ENCODE measurements around the gene SLC2A14. TPM values are rescaled to one million over a fixed set of nuclear protein-coding genes. Genes with fewer than 3 reads are reported as not detected.
"Not testable (repeated sequence)": the region's sequence is repeated elsewhere in the genome, so short reads cannot be mapped to it uniquely, and the experiment has no call there.

Gene SLC2A14
- total RNA-seq, 2 experiments from 2014 or later = 0.48 TPM; not detected in 1

GRCh38 chr12:7856516-7856915 lies 16.2 kb downstream of the SLC2A14 start:
- no peaks in the 10 kb centered on the region for H3K36me3 ChIP-seq (ENCODE audit: insufficient read depth, low read length)
- DNase-seq (ENCODE audit: low spot score) = no peak
- H4K20me1 ChIP-seq (ENCODE audit: insufficient read depth, low read length) = no peaks in the 10 kb centered on the region
- no peak overlapping the region for H2AFZ ChIP-seq (ENCODE audit: low read length)
- no peak overlapping the region for H3K4me2 ChIP-seq (ENCODE audit: low read length)
- no peaks in the 10 kb centered on the region for H3K9me2 ChIP-seq (ENCODE audit: insufficient read depth, low read length)
- H3K9me3 ChIP-seq (ENCODE audit: low read length) = no peaks in the 10 kb centered on the region
- ChIA-PET CTCF (ENCODE audit: unreplicated experiment) (no interaction called here), POLR2A (interaction anchor here (0.8 kb wide), 1 partner anchor 17 kb away, joined by 3 read pairs; no protein-coding TSS in a partner anchor)
- no peaks in the 10 kb centered on the region for H3K79me2 ChIP-seq (ENCODE audit: insufficient read depth, low read depth, low read length)
- BruUV-seq (replicated peaks) = no TSS peak
- no peak overlapping the region for H3K27ac ChIP-seq (ENCODE audit: low read depth, low read length, poor library complexity, severe bottlenecking)
- H3K4me1 ChIP-seq (ENCODE audit: insufficient read depth, low read length, poor library complexity, severe bottlenecking) = no peaks in the 10 kb centered on the region
- H3K4me3 ChIP-seq (ENCODE audit: low read depth, low read length, poor library complexity, severe bottlenecking) = no peak overlapping the region
- intact Hi-C loops (cut with micrococcal nuclease; ENCODE audit: unreplicated experiment) = no loop called here
- TF ChIP-seq EZH2phosphoT487 (IDR thresholded peaks at IDR 0.05; ENCODE audit: borderline replicate concordance, low read depth, low read length) = no peak
- TF ChIP-seq CTCF (conservative IDR thresholded peaks at IDR 0.05; ENCODE audit: low read length) = no peak

- H3K4me3 ChIP-seq (ENCODE audit: low read depth, low read length, poor library complexity, severe bottlenecking) = no peak overlapping the region
- no peak overlapping the region for H3K4me2 ChIP-seq (ENCODE audit: low read length)
- H3K9me3 ChIP-seq (ENCODE audit: low read length) = no peaks in the 10 kb centered on the region
- BruUV-seq (replicated peaks) = no TSS peak
- DNase-seq (ENCODE audit: low spot score) = no peak
- H3K79me2 ChIP-seq (ENCODE audit: insufficient read depth, low read depth, low read length) = no peaks in the 10 kb centered on the region
- TF ChIP-seq EZH2phosphoT487 (IDR thresholded peaks at IDR 0.05; ENCODE audit: borderline replicate concordance, low read depth, low read length) (no peak), CTCF (conservative IDR thresholded peaks at IDR 0.05; ENCODE audit: low read length) (no peak)
- H2AFZ ChIP-seq (ENCODE audit: low read length) = no peak overlapping the region
- ChIA-PET POLR2A (no interaction called here), CTCF (ENCODE audit: unreplicated experiment) (no interaction called here)
- no peaks in the 10 kb centered on the region for H4K20me1 ChIP-seq (ENCODE audit: insufficient read depth, low read length)
- intact Hi-C loops (cut with micrococcal nuclease; ENCODE audit: unreplicated experiment) = no loop called here
- H3K9me2 ChIP-seq (ENCODE audit: insufficient read depth, low read length) = no peaks in the 10 kb centered on the region
- H3K36me3 ChIP-seq (ENCODE audit: insufficient read depth, low read length) = no peaks in the 10 kb centered on the region
- no peak overlapping the region for H3K27ac ChIP-seq (ENCODE audit: low read depth, low read length, poor library complexity, severe bottlenecking)
- H3K4me1 ChIP-seq (ENCODE audit: insufficient read depth, low read length, poor library complexity, severe bottlenecking) = no peaks in the 10 kb centered on the region
Observed at GRCh38 chr12:7853557-7853956, 19.2 kb downstream of the SLC2A14 start.

GRCh38 chr12:7851622-7852081 lies 21.1 kb downstream of the SLC2A14 start:
- H3K9me3 ChIP-seq (ENCODE audit: low read length); CTCF ChIA-PET (ENCODE audit: unreplicated experiment); H3K9me2 ChIP-seq (ENCODE audit: insufficient read depth, low read length); H4K20me1 ChIP-seq (ENCODE audit: insufficient read depth, low read length); H3K27ac ChIP-seq (ENCODE audit: low read depth, low read length, poor library complexity, severe bottlenecking); H2AFZ ChIP-seq (ENCODE audit: low read length); H3K4me2 ChIP-seq (ENCODE audit: low read length); intact Hi-C loops (cut with micrococcal nuclease; ENCODE audit: unreplicated experiment); H3K79me2 ChIP-seq (ENCODE audit: insufficient read depth, low read depth, low read length); DNase-seq (ENCODE audit: low spot score); BruUV-seq (replicated peaks); H3K4me3 ChIP-seq (ENCODE audit: low read depth, low read length, poor library complexity, severe bottlenecking); H3K4me1 ChIP-seq (ENCODE audit: insufficient read depth, low read length, poor library complexity, severe bottlenecking); H3K36me3 ChIP-seq (ENCODE audit: insufficient read depth, low read length): not testable (repeated sequence)
- POLR2A ChIA-PET = interaction anchor here (0.6 kb wide), 1 partner anchor 34 kb away, joined by 5 read pairs; no protein-coding TSS in a partner anchor

GRCh38 chr12:7850099-7850498 lies 22.6 kb downstream of the SLC2A14 start:
- CTCF ChIA-PET (ENCODE audit: unreplicated experiment); intact Hi-C loops (cut with micrococcal nuclease; ENCODE audit: unreplicated experiment): not testable (repeated sequence)

GRCh38 chr12:7848098-7848422 lies 24.7 kb downstream of the SLC2A14 start:
- intact Hi-C loops (cut with micrococcal nuclease; ENCODE audit: unreplicated experiment); H3K4me2 ChIP-seq (ENCODE audit: low read length); H3K9me2 ChIP-seq (ENCODE audit: insufficient read depth, low read length); H3K9me3 ChIP-seq (ENCODE audit: low read length); CTCF ChIA-PET (ENCODE audit: unreplicated experiment); H2AFZ ChIP-seq (ENCODE audit: low read length); H4K20me1 ChIP-seq (ENCODE audit: insufficient read depth, low read length); H3K36me3 ChIP-seq (ENCODE audit: insufficient read depth, low read length); H3K27ac ChIP-seq (ENCODE audit: low read depth, low read length, poor library complexity, severe bottlenecking); H3K4me3 ChIP-seq (ENCODE audit: low read depth, low read length, poor library complexity, severe bottlenecking); H3K4me1 ChIP-seq (ENCODE audit: insufficient read depth, low read length, poor library complexity, severe bottlenecking); BruUV-seq (replicated peaks); DNase-seq (ENCODE audit: low spot score); H3K79me2 ChIP-seq (ENCODE audit: insufficient read depth, low read depth, low read length); POLR2A ChIA-PET: not testable (repeated sequence)

More at GRCh38 chr12:7850099-7850498, 22.6 kb downstream of the SLC2A14 start:
- not testable (repeated sequence) for H3K79me2 ChIP-seq (ENCODE audit: insufficient read depth, low read depth, low read length); H3K4me3 ChIP-seq (ENCODE audit: low read depth, low read length, poor library complexity, severe bottlenecking); H3K36me3 ChIP-seq (ENCODE audit: insufficient read depth, low read length); BruUV-seq (replicated peaks); H3K27ac ChIP-seq (ENCODE audit: low read depth, low read length, poor library complexity, severe bottlenecking); H2AFZ ChIP-seq (ENCODE audit: low read length); H4K20me1 ChIP-seq (ENCODE audit: insufficient read depth, low read length); H3K4me1 ChIP-seq (ENCODE audit: insufficient read depth, low read length, poor library complexity, severe bottlenecking); H3K4me2 ChIP-seq (ENCODE audit: low read length); H3K9me3 ChIP-seq (ENCODE audit: low read length); DNase-seq (ENCODE audit: low spot score); H3K9me2 ChIP-seq (ENCODE audit: insufficient read depth, low read length)
- POLR2A ChIA-PET = interaction anchor here (0.6 kb wide), 1 partner anchor 868 kb away, joined by 3 read pairs; no protein-coding TSS in a partner anchor

Measured in OCI-LY7 (cell line).